Calu3 (cell line): ENCODE data around the gene ADCY3. TPM values are rescaled to one million over a fixed set of nuclear protein-coding genes. Genes with fewer than 3 reads are reported as not detected.

Source experiments
- BruUV-seq: library from RNA; stranded (reverse); fragments of 400-500 nt; replicated peaks from 2 replicates; lab custom pipeline; 2021; lab: Mats Ljungman, UMichigan
- CTCF ChIA-PET: fragments of 300-600 bp; sonication (Branson Sonifier 250); formaldehyde crosslinking; loops from one replicate; lab custom pipeline; 2022; ENCODE audit warnings: antibody characterized with exemption; lab: Charles Lee
- DNase-seq: peaks from one replicate; pipeline ENCODE4 v3.0.0; 2022
- H3K27ac Mint-ChIP-seq: one replicate; pipeline ENCODE4 v1.8.0; 2022; ENCODE audit warnings: mixed read lengths; ENCODE audit not compliant: unreplicated experiment
- H3K27me3 Mint-ChIP-seq: one replicate; pipeline ENCODE4 v1.8.0; 2022; ENCODE audit warnings: mixed read lengths; ENCODE audit not compliant: unreplicated experiment
- H3K36me3 Mint-ChIP-seq: one replicate; pipeline ENCODE4 v1.8.0; 2022; ENCODE audit warnings: mild to moderate bottlenecking, moderate library complexity, mixed read lengths; ENCODE audit not compliant: insufficient read depth, unreplicated experiment
- H3K4me1 Mint-ChIP-seq: one replicate; pipeline ENCODE4 v1.8.0; 2022; ENCODE audit warnings: mild to moderate bottlenecking, low read depth, mixed read lengths; ENCODE audit not compliant: unreplicated experiment
- H3K4me3 Mint-ChIP-seq: one replicate; pipeline ENCODE4 v1.8.0; 2022; ENCODE audit warnings: mild to moderate bottlenecking, low read depth, moderate library complexity, mixed read lengths; ENCODE audit not compliant: unreplicated experiment
- H3K9me3 Mint-ChIP-seq: one replicate; pipeline ENCODE4 v1.8.0; 2022; ENCODE audit warnings: low read depth, mixed read lengths; ENCODE audit not compliant: unreplicated experiment
- intact Hi-C: fragments of 100-400 bp; cut with micrococcal nuclease; formaldehyde crosslinking; loops from one replicate; pipeline ENCODE4 v1.10.0; 2022; ENCODE audit not compliant: unreplicated experiment
- total RNA-seq: library from RNA; stranded (reverse); gene quantifications from 2 replicates; pipeline ENCODE4 v1.2.3, GENCODE V29; 2022
- TF ChIP-seq, protein P1 (sequence below): fragments of 200-600 bp; IDR thresholded peaks from one replicate; pipeline ENCODE4 v1.8.0; 2022; ENCODE audit warnings: antibody characterized with exemption; ENCODE audit not compliant: unreplicated experiment

The ADCY3 gene
- total RNA-seq, 1 experiment from 2014 or later: 63.7 TPM

DNA sequence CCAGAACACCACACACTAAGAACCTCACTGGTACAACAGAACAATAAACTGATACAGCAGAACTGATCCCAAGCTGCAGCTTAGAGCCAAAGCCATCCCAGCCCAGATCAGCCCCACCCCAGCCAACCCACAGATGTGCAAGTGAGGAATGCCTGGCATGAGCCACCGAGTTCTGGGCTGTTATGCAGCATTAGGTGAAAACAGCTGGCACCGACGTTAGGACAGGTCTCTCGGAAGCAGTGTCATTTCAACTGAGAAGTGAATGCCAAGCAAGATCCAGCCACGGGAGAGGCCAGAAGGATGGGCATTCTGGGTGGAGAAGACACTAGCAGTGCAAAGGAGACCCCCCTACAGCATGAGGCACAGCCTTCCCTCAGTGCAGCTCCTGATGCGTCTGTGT is 38.9 kb downstream of the ADCY3 start:
- BruUV-seq: no TSS peak
- CTCF ChIA-PET: no interaction called here
- intact Hi-C loops: no loop called here

GRCh38 chr2:24878341-24878740 is 41.7 kb downstream of the ADCY3 start:
- H3K4me3 Mint-ChIP-seq: no peak overlapping the region
- BruUV-seq: no TSS peak
- no peaks in the 10 kb centered on the region for H3K9me3 Mint-ChIP-seq
- no peak overlapping the region for H3K27ac Mint-ChIP-seq
- intact Hi-C loops: no loop called here
- H3K4me1 Mint-ChIP-seq: no peaks in the 10 kb centered on the region
- CTCF ChIA-PET: no interaction called here
- H3K27me3 Mint-ChIP-seq: no peaks in the 10 kb centered on the region
- no peak for DNase-seq
- TF ChIP-seq, protein P1, sequence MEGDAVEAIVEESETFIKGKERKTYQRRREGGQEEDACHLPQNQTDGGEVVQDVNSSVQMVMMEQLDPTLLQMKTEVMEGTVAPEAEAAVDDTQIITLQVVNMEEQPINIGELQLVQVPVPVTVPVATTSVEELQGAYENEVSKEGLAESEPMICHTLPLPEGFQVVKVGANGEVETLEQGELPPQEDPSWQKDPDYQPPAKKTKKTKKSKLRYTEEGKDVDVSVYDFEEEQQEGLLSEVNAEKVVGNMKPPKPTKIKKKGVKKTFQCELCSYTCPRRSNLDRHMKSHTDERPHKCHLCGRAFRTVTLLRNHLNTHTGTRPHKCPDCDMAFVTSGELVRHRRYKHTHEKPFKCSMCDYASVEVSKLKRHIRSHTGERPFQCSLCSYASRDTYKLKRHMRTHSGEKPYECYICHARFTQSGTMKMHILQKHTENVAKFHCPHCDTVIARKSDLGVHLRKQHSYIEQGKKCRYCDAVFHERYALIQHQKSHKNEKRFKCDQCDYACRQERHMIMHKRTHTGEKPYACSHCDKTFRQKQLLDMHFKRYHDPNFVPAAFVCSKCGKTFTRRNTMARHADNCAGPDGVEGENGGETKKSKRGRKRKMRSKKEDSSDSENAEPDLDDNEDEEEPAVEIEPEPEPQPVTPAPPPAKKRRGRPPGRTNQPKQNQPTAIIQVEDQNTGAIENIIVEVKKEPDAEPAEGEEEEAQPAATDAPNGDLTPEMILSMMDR: no peak
- H3K36me3 Mint-ChIP-seq: no peaks in the 10 kb centered on the region

More for the DNA sequence above, 38.9 kb downstream of the ADCY3 start:
- Mint-ChIP-seq H3K36me3 (peaks cover 5% of the 10 kb centered on the region), H3K9me3 (no peaks in the 10 kb centered on the region), H3K27me3 (no peaks in the 10 kb centered on the region), H3K4me1 (no peaks in the 10 kb centered on the region), H3K4me3 (no peak overlapping the region), H3K27ac (no peak overlapping the region)
- no peak for DNase-seq
- TF ChIP-seq, protein P1: no peak

DNA sequence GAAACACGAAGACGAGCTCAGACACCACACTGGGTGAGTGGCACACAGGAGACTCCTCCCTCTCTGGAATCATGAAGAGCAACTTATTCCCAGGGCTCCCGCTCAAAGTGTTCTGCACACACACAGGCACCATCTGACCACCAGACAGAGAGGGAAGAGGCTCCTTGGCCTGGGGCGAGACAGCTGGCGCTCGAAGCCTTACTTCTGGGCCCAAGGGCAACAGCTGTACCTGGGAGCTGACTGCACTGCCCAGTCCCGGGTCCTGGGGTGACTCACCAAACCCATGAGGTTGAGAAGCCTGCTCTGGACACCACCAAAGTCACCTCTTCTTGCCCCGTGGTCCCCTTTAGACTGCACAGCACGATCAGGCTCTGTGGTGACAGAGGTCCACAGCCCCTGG is 42.4 kb downstream of the ADCY3 start:
- H3K36me3 Mint-ChIP-seq: no peaks in the 10 kb centered on the region
- DNase-seq: no peak
- H3K9me3 Mint-ChIP-seq: no peaks in the 10 kb centered on the region
- H3K27ac Mint-ChIP-seq: no peak overlapping the region
- TF ChIP-seq, protein P1: no peak
- no peaks in the 10 kb centered on the region for H3K4me1 Mint-ChIP-seq
- H3K4me3 Mint-ChIP-seq: no peak overlapping the region
- no peaks in the 10 kb centered on the region for H3K27me3 Mint-ChIP-seq
- intact Hi-C loops: no loop called here
- BruUV-seq: no TSS peak
- CTCF ChIA-PET: no interaction called here

DNA sequence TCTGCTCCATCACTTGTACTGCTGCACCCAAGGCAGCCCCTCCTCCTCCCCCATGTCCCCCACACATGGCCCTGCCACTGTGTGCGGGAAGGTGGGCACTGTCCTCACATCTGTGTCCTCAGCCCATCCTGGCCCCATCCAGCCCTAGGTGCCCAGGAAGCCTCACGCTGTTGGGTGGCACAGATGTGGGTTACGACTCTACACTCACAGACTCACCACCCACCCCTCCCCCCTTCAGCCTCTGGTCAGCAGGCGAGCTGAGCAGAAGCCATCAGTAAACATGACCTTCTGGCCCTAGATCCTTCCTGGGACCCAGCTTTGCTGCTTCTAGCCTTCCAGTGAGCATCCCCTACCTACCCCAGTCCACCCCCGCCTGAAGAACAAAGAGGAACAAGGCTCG is 43.0 kb downstream of the ADCY3 start:
- H3K27me3 Mint-ChIP-seq: no peaks in the 10 kb centered on the region
- CTCF ChIA-PET: no interaction called here
- TF ChIP-seq, protein P1: no peak
- H3K4me3 Mint-ChIP-seq: no peak overlapping the region
- intact Hi-C loops: no loop called here
- DNase-seq: no peak
- BruUV-seq: no TSS peak
- H3K4me1 Mint-ChIP-seq: no peaks in the 10 kb centered on the region
- no peaks in the 10 kb centered on the region for H3K36me3 Mint-ChIP-seq
- H3K9me3 Mint-ChIP-seq: no peaks in the 10 kb centered on the region
- H3K27ac Mint-ChIP-seq: no peak overlapping the region
